Stimulated activated CD8-positive, alpha-beta memory T cell treated with anti-CD3 and anti-CD28 coated beads, Interleukin-12 subunit alpha, Interleukin-12 subunit beta, amount 100 ng/mL, for 24 hours (primary cell): ENCODE results near the gene TBXAS1.

Experiments used
- DNase-seq: peaks from one replicate; pipeline ENCODE4 v3.0.0-alpha.2; 2020; ENCODE audit errors: extremely low read depth

TBXAS1 gene

GRCh38 chr7:139829025-139829774 is at the start of gene TBXAS1:
Gene TBXAS1, plus strand, starts transcription at chr7:139829264. Its CDS starts 127 bp downstream, at chr7:139829391.
- no peak for DNase-seq

GRCh38 chr7:139782932-139783331 is 46.1 kb upstream of the TBXAS1 start:
- DNase-seq = no peak

- no peak for DNase-seq
Observed at GRCh38 chr7:139783647-139784385, 45.2 kb upstream of the TBXAS1 start.

GRCh38 chr7:139784648-139785047 is 44.4 kb upstream of the TBXAS1 start:
- no peak for DNase-seq

- no peak for DNase-seq
Observed at GRCh38 chr7:139791316-139791715, 37.7 kb upstream of the TBXAS1 start.

GRCh38 chr7:139797607-139798006 is 31.5 kb upstream of the TBXAS1 start:
- DNase-seq = no peak

DNA sequence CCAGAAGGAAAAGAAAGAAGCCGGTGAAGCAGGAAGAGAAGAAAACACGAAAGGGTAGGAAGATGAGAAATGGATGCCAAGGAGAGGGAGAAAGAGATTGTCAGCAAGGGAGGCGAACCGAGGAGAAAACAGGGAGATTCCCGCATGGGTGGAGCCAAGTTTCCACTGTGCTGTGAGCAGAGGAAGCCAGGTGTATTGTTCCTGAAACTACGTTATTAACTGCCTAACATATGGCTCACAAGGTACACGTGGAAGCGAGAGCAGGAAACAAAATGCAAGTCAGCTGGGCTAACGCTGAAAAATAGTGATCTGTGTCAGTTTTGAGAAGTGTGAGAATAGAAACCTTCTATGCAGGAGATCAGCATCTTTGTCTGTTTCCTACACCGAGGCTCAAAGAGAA is 30.8 kb upstream of the TBXAS1 start:
- DNase-seq = no peak

DNA sequence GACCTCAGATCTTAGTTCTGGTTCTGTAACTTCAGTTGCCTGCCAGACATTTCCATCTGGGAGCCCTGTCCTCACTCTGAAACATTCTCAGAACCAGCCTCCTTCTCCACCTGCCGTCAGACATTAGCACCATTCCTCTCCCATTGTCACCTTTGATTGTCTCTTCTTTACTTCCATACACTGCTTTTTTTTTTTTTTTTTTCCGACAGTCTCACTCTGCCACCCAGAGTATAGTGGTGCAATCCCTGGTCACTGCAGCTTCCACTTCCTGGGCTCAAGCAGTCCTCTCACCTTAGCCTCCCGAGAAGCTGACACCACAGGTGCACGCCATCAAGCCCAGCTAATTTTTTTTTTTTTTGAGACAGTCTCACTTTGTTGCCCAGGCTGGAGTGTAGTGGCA is 30.2 kb upstream of the TBXAS1 start:
- no peak for DNase-seq

DNA sequence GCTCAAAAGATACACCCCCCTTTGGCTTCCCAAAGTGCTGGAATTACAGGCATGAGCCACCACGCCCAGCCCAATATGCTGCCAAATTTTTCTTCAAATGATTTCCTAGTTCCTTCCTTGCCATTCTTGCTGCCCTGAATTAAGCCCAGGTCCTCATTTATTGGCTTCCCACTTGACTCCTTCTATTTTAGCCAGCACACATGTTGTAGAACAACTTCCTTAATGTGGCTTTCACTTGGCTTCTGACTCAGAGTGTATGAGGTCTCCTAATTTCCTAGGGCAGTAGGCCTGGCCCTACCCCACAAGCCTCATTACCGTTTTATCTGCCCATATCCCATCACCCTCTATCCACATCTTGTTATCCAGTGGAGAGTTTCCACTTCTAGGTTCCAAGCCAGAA is 29.5 kb upstream of the TBXAS1 start:
- no peak for DNase-seq

DNA sequence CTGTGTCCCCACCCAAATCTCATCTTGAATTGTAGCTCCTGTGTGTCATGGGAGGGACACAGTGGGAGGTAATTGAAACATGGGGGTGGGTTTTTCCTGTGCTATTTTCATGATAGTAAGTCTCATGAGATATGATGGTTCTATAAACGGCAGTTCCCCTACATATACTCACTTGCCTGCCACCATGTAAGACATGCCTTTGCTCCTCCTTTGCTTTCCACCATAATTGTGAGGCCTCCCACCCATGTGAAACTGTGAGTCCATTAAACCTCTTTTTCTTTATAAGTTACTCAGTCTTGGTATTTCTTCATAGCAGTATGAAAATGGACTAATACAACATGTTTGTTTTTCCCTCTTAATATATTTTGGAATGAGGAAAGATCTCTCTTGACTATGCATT is 24.5 kb upstream of the TBXAS1 start:
- no peak for DNase-seq

DNA sequence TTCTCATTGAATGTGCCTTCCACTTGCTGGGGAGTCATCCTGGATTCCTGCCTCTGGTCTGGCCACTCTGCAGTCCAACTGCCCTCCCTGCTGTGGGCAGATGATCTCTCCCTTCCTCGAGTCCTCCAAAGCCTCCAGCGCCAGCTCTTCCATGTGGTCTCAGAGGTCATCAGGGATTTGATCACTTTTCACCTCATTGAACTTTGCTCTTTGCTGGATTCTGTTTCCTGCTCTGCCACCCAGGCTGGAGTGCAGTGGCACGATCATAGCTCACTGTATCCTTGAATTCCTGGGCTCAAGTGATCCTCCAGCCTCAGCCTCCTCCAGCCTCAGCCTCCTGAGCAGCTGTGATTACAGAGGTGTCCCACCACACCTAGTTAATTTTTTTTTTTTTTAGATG is 22.1 kb upstream of the TBXAS1 start:
- DNase-seq = no peak

DNA sequence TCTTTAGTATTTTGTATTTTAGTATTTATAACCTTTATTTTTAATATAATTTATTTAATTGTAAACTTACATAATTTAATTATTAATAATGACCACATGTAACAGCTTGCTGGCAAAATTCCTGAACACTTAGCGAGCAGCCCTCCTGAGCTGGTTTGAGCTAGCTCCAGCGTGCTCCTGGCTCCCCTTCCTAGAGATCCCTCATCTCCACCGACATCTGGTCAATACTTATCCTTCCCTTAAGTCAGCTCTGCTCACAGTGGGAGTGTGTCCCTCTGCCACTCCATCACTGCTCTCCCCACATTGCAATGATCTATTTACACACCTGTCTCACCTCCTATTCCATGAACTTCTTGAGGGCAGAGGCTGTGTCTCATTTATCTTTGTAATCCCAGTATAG is 20.6 kb upstream of the TBXAS1 start:
- no peak for DNase-seq

GRCh38 chr7:139808846-139809442 is 20.1 kb upstream of the TBXAS1 start:
- no peak for DNase-seq

GRCh38 chr7:139811066-139811465 is 18.0 kb upstream of the TBXAS1 start:
- no peak for DNase-seq

DNA sequence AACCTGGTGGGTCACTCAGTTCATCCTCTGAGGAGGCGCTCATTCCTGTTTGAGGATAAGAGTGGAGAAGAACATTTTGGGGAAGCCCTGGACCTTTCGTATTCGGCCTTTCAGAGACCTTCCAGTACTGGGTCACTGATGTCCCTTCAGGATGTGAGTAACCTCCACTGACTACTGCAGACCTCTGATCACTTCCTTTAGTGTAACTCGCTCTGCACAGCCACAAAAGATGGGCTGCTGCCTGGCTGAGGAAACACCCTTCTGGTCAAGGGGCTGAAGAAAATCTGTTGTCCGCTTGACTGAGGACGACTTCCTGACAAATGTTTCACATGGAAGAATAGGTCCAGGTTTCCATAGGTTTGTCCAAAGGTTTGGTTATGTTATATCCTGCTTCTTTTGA is 15.9 kb upstream of the TBXAS1 start:
- DNase-seq = no peak

DNA sequence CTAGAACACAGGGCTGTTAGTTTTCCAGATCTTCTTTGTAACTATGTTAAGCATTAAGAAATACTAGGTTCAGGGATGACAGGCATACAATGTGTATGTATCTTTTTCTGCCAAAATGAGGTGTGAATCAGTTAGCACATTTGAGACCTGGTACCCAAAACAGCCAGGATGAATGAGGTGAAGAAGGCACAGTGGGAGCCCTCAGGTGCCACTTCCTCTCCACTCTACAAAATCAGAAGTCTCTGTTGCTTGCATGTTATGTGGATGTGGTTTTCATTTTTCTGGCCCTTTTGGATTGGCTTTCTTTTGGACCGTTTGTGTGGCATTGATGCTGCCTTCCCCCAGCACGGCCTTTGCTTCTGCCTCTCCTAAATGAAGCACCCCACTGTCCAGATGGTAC is 15.4 kb upstream of the TBXAS1 start:
- no peak for DNase-seq

- no peak for DNase-seq
Observed at GRCh38 chr7:139817249-139817648, 11.8 kb upstream of the TBXAS1 start.

DNA sequence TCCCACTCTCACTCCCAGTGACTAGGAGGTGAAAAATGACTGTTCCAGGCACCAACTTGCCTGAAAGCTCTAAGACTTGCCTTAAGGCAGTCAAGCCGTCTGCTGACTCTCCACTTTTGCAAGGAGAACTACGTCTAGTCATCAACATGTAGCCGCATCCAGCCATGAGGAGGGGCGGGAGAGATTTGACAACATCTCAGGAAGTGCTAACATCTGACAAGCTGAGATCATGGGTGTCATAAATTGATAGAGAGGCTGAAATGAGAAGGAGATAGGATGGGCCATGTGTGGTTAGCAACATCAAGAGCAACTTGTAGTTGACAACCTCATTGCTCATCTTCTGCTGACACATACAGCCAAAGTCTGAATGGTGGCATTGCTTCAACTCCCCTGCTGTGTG is 9.0 kb upstream of the TBXAS1 start:
- no peak for DNase-seq

DNA sequence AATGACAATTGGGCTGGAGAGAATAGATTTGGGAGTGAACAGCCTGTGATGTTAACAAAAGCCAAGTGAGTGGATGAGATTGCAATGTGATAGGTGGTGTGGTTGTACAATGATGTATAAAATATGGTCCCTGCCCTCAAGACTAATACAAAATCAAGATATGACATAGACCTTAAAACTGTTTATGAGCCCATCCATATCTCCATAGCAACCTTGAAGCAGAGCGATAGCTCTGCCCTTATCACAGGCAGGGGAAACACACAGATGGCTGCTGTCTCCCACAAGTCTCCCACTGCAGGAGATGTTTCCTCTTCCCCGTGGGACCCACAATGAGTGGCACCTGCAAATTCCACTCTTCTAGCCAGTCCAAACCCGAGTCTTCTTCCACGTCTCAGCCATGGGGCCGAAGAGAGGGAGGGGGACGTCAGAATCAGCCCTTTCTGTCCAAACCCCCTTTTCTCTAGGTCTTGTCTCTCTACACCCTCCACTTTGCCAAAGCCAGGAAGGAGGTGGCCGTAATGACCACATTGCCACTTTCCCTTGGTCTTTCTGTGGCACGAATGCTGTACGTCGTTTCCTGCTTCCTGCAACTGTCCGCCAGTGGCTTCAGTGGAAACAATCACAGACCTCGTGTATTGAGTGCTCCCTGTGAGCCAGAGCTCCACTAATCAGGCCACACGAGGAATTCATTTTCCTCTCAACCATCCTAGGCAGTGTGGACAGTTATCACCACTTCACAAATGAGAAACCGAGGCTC is 7.5 kb upstream of the TBXAS1 start:
- DNase-seq = no peak

DNA sequence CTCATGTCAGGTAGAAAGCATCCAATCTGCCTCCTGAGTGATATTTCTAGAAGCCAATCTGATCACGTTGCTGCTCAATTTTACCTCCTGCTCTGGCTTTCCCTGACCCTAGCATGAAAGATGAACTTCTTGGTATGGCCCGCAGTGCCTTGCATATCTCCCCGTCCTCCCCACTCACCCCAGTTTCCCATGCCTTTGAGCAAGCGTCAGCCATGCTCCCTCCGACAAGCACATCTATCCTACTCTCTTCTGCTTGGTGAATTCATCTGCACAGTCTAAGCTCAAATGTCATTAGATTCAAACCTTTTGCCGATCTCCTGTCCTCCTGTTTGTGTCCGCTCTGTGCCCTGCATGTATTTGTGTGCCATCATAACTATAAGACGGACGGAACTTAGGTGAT is 6.2 kb upstream of the TBXAS1 start:
- no peak for DNase-seq

GRCh38 chr7:139823959-139824521 is 5.0 kb upstream of the TBXAS1 start:
- no peak for DNase-seq
